HG03039 (cell line): ENCODE measurements around the gene KCNMB1.

Source experiments
- ATAC-seq: cut with Tn5 transposase; IDR thresholded peaks from one replicate; pipeline ENCODE4 v1.9.1; 2021; ENCODE audit warnings: mild to moderate bottlenecking, moderate library complexity; ENCODE audit not compliant: unreplicated experiment

KCNMB1 gene

GRCh38 chr5:170388818-170389549, at the start of gene KCNMB1:
Gene KCNMB1, minus strand, starts transcription at chr5:170389367. Its CDS starts 3,920 bp downstream, at chr5:170385447.
- ATAC-seq = no peak

DNA sequence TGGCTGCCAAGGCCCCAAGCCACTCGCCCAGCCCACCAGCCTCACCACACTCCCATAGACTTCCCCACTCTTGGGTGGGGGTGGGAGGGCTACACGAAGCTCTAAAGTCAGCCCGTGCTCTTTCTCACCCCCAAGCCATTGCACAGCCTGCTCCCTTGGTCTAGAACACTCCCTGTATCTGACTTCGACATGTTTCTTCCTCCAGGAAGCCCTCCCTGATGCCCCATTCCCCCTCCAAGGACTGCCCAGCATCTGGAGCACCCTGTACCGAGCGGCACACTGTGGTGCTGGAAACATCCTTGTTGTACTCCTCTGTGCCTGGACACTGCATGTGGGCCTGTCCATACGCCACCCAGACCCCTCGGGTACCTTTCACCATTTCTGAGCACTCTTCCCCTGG, 49.4 kb upstream of the KCNMB1 start:
- ATAC-seq = no peak

DNA sequence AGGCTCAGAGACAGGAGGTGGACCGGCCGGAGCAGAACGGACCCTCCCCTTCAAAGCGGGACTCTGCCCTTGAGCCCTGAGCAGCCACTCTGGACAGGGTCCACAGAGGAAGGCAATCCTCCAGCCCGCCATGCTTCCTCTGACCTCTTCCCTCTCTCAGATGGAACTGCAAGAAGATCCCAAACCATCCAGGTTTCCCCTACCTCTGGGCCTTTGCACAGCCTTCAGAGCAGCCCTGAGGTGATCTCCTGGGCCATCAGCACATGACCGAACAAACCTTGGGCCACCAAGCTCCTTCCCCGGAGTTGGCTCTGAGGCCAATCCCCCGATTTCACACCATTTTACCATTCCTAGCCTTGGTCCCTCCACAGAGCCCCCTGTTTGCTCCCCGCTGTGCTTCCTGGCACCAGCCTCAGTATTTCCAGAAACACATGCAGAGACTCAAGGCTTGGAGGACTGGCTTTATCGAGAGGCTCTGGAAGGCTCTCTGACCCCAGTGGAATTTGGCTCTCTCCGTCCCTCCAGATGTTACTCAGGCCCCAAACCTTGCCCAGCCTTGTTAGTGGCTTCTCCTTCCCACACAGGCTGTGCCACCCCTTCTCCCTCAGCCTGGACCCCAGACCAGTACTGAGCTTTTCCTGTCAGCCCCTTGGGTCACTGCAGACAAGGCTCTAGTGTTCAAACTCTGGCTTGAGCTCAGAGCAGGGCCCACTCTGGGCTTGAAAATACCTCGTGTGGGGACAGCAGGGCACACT, 48.6 kb upstream of the KCNMB1 start:
- ATAC-seq = no peak

DNA sequence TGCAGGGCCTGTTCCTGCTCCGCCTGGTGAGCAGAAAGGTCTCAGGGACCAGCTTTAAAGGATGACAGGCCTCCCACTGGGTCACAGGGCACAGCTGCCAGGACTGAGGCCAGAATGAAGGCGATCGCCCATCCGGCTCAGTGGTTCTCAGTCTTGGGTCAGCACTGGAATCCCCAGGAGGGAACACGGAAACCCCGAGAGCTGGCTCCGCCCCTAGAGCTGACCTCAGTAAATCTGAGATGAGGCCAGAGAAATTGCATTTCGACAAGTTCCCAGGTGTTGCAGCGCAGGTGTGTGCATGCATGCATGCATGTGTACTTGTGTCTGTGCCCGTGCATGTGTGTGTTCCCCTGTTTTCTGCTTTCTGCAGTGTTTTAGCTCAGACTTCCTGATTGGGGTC, 47.2 kb upstream of the KCNMB1 start:
- ATAC-seq = no peak

DNA sequence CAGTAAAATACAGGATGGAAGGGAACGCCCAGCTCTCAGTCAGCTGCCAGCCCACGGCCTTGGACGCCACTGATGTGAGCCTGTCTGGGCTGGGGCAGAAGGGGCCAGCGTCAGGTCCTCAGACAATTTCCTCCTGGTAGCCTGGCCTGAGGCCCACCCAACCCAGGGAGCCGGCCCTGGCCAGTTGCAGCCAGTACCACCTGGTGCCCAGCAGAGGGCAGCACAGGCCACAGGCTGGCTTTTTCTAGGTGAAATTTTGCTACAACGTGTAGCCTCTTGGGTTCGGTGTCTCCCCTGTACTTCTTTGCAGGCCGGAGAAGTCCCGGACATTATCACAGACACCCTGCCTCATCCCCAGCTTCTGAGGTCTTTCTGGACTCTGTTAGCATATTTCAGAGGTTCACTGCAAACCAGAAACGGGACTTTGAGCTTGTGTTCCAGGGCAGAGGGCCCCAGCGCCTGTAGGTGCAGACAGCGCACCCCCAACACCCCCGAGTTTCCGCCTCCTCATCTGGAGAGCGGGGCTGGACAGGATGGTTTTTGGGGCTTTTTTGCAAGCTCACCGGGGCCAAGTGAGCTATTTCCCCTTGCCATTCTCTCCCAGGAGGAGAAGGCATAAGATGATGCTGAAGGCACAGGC, 45.9 kb upstream of the KCNMB1 start:
- peak; percentile 76 for ATAC-seq

DNA sequence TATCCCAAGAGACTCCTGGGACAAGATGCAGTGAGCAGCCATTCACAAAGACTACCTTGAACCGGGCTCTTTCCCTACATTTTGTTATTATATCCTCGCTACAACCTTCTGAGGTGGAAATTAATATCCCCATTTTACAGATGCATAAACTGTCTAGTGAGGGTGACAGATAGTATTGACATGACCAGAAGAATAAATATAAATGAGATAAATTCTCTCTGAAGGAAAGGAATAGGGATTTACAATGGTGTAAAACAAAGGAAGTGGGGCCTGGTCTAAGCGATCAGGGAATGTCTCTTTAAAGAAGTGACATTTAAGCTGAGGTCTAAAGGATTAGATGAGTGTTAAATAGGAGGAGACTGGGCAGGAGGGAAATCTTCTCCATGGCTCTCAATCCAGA, 43.5 kb upstream of the KCNMB1 start:
- no peak for ATAC-seq

- no peak for ATAC-seq
These were observed 42.4 kb upstream of the KCNMB1 start for GRCh38 chr5:170431571-170431970.

GRCh38 chr5:170430866-170431437, 41.8 kb upstream of the KCNMB1 start:
- no peak for ATAC-seq

DNA sequence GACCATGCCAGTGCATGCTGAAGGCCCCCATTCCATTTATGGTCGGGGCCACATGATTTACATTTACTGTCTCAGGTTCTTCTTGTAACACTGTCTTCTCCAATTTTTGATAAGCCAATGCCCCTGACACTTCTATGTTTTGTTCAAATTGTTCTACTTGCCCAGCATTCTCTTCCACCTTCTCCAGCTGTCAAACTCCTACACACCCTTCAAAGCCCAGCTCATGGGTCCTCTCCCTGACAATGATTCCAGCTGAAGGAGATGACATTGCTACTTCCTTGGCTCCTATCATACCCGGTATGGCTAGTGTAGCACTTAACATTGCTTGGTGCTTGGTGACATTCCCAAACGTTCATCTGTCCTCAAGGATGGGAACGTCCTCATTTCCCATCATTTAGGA, 41.1 kb upstream of the KCNMB1 start:
- ATAC-seq = no peak

- ATAC-seq = no peak
These were observed 39.8 kb upstream of the KCNMB1 start for GRCh38 chr5:170429014-170429413.

- no peak for ATAC-seq
These were observed 38.6 kb upstream of the KCNMB1 start for GRCh38 chr5:170427672-170428236.

DNA sequence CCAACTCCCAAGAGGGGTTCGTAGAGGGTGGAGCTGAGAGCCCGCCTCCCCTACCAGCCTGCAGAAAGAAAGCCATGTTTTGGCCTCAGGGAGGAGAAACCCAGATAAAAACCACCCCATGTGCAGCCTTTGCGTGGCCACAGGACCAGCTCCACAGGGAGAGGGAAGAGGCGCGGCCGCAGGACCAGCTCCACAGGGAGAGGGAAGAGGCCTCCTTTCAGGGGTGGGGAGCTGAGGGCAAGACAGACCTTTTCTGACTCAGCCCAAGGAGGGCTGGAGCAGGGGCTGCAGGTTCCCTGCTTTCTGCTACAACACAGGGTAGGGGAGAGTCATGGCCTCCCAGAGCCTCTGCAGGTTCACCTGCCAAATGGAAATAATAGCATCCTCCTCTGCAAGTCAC, 37.6 kb upstream of the KCNMB1 start:
- ATAC-seq = no peak

DNA sequence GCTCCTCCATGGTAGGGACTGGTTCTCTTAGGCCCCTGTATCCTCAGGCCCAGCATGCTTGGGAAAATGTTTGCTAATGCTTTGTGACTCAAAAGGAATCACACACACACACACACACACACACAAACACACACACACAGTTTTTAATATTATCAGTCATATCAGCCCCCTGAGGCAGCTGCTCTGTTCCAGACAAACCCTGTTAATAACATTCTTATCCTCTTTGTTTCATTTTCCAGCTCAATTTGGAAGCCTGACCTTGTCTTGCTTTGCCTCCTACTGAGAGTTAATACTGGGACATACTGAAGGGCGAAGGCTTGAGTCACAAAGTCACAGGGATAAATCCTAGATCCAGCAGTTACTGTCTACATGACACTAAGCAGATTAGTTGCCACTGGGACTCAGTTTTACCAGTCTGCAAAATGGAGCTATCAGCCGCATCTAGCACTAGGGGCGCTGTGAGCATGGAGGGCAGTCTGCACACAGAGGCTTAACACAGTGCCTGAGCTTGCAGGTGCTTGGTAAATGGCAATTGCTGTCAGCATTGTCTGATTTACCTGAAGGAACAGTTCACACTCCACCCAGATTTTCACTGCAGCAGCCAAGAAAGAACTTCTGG, 37.1 kb upstream of the KCNMB1 start:
- ATAC-seq = no peak

GRCh38 chr5:170425731-170426130, 36.6 kb upstream of the KCNMB1 start:
- no peak for ATAC-seq

DNA sequence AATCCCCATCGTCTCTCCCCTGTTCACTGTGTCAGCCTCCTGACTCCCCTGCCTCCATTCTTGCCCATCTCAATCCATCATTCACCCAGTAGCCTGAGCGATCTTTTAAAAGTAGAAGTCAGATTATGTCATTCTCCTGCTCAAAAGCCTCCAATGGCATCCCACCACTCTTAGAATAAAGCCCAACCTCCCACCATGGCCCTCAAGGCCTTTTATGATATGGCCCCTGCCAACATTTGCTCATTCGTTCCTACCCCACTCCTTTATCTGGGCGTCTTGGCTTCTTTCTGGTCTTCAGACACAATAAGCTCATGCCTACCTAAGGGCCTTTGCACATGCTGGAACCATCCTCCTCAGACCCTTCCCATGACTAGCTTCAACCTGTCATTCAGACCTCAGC, 35.5 kb upstream of the KCNMB1 start:
- no peak for ATAC-seq

- ATAC-seq = no peak
These were observed 34.5 kb upstream of the KCNMB1 start for GRCh38 chr5:170423692-170424091.

DNA sequence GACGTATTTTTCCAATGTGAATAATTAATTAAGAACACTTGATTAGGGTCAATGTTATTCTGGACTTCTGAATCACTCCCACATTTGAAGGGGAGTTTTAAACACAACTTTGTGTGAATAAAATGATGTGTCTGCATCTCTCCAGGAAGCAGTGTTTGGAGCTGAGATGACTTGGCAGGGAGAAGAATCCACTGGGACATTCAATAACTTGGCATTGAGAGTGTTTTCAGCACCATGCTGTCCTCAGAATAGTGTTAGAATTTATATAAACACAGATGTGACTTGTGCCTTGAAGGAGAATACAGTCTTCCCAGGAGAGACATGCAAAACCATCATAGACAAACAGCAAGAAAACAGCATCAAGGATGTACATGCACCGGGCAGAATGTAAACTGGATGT, 32.7 kb upstream of the KCNMB1 start:
- no peak for ATAC-seq

- ATAC-seq = no peak
These were observed 31.7 kb upstream of the KCNMB1 start for GRCh38 chr5:170420806-170421412.

DNA sequence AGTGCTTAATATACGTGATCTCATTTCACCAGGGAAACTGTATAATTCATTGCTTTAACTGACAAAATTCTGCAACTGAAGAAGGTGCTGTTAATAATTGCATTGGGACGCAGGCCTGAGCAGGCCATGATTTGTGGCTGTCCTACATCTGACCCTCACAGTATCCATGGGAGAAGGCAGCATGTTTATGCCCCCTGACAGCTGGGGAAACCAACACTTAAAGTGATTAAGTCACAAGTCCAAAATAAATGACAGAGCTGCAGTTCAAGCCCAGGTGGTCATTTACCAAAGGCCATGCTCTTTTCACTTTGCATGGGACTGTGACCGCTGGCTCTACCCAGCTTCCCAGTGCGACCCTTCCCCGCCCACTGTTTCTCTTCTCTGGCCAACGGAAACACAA, 30.5 kb upstream of the KCNMB1 start:
- ATAC-seq = no peak

DNA sequence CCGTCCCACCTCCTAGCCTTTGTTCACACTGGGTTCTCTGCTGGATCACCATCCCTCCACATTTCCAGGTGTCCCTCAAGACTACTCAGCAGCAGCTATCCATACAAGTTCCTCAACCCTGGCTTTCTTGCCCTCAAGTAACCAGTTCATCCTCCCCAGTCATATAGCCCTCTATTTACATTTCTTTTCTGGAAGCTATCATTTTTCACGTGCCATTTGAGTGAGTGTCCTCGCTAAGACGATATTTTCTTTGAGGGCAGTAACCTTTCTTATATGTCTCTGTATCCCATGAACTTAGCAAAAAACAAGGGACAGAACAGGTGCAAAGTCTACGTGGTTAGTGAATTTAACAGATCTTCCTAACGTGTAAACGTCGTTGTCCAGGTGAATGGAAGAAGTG, 29.6 kb upstream of the KCNMB1 start:
- no peak for ATAC-seq
